Osteocyte (in vitro differentiated cells): ENCODE measurements around the gene PHIP. TPM values are rescaled to one million over a fixed set of nuclear protein-coding genes. Genes with fewer than 3 reads are reported as not detected.

Source experiments
- DNase-seq: peaks from one replicate; pipeline ENCODE4 v3.0.0; 2021; ENCODE audit warnings: mixed read lengths; ENCODE audit not compliant: unreplicated experiment; ENCODE audit errors: extremely low spot score
- H3K27ac Mint-ChIP-seq: one replicate; pipeline ENCODE4 v1.8.0; 2021; ENCODE audit warnings: mild to moderate bottlenecking, mixed read lengths; ENCODE audit not compliant: unreplicated experiment
- H3K27me3 Mint-ChIP-seq: one replicate; pipeline ENCODE4 v1.8.0; 2021; ENCODE audit warnings: mixed read lengths; ENCODE audit not compliant: unreplicated experiment
- H3K36me3 Mint-ChIP-seq: one replicate; pipeline ENCODE4 v1.8.0; 2021; ENCODE audit warnings: mixed read lengths; ENCODE audit not compliant: unreplicated experiment
- H3K4me1 Mint-ChIP-seq: one replicate; pipeline ENCODE4 v1.8.0; 2021; ENCODE audit warnings: mixed read lengths; ENCODE audit not compliant: unreplicated experiment
- H3K4me3 Mint-ChIP-seq: one replicate; pipeline ENCODE4 v1.8.0; 2021; ENCODE audit warnings: mild to moderate bottlenecking, moderate library complexity, mixed read lengths; ENCODE audit not compliant: unreplicated experiment
- H3K9me3 Mint-ChIP-seq: one replicate; pipeline ENCODE4 v1.8.0; 2021; ENCODE audit warnings: mixed read lengths; ENCODE audit not compliant: unreplicated experiment
- CTCF ChIP-seq: fragments of 200-600 bp; sonication (generic); IDR thresholded peaks from 2 replicates; pipeline ENCODE4 v1.5.0; 2021; ENCODE audit warnings: antibody characterized with exemption, mild to moderate bottlenecking, moderate library complexity
- total RNA-seq: library from RNA; stranded (reverse); gene quantifications from 2 replicates; pipeline ENCODE4 v1.2.1, GENCODE V29; 2021

Gene PHIP
- total RNA-seq, 1 donor from 2014 or later, result 22.1 TPM

DNA sequence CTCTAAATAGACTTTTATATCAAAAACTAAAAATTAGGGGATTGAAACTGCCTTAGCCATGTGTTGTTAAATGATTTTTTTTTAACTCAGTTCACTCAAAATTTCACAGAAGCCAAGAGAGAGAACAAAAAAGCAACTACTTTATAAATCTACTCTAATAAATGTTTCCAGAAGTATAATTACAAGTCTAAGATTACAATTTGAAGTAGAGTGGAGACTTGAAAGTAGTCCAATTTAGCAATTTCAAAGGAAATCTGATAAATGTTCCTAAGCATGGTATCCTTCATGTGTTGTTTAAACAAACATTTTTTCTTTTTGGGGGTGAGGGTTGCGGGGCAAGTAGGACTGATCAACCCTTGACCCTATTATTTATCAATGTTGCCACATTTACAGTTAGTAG is 72.6 kb downstream of the PHIP start:
- DNase-seq, result no peak
- Mint-ChIP-seq H3K27ac (no peak overlapping the region), H3K4me1 (peaks cover 16% of the 10 kb centered on the region), H3K36me3 (peaks cover 37% of the 10 kb centered on the region), H3K27me3 (no peaks in the 10 kb centered on the region), H3K9me3 (no peaks in the 10 kb centered on the region), H3K4me3 (no peak overlapping the region)
- no peak for TF ChIP-seq CTCF

- Mint-ChIP-seq H3K4me3 (no peak overlapping the region), H3K27ac (peak overlapping the region; percentile 23), H3K4me1 (peaks cover 16% of the 10 kb centered on the region), H3K9me3 (no peaks in the 10 kb centered on the region), H3K27me3 (no peaks in the 10 kb centered on the region), H3K36me3 (peaks cover 37% of the 10 kb centered on the region)
- no peak for DNase-seq
- TF ChIP-seq CTCF, result no peak
Observed at GRCh38 chr6:79005024-79005423, 73.0 kb downstream of the PHIP start.

GRCh38 chr6:79004239-79004638 is 73.8 kb downstream of the PHIP start:
- Mint-ChIP-seq H3K4me3 (no peak overlapping the region), H3K36me3 (peaks cover 34% of the 10 kb centered on the region), H3K27ac (no peak overlapping the region), H3K4me1 (peaks cover 16% of the 10 kb centered on the region), H3K9me3 (no peaks in the 10 kb centered on the region), H3K27me3 (no peaks in the 10 kb centered on the region)
- DNase-seq, result no peak
- no peak for TF ChIP-seq CTCF

GRCh38 chr6:79001415-79001814 is 76.6 kb downstream of the PHIP start:
- Mint-ChIP-seq H3K9me3 (peaks cover 4% of the 10 kb centered on the region), H3K4me1 (peaks cover 15% of the 10 kb centered on the region), H3K36me3 (peaks cover 52% of the 10 kb centered on the region), H3K27ac (no peak overlapping the region), H3K4me3 (no peak overlapping the region), H3K27me3 (no peaks in the 10 kb centered on the region)
- no peak for TF ChIP-seq CTCF
- DNase-seq, result no peak

DNA sequence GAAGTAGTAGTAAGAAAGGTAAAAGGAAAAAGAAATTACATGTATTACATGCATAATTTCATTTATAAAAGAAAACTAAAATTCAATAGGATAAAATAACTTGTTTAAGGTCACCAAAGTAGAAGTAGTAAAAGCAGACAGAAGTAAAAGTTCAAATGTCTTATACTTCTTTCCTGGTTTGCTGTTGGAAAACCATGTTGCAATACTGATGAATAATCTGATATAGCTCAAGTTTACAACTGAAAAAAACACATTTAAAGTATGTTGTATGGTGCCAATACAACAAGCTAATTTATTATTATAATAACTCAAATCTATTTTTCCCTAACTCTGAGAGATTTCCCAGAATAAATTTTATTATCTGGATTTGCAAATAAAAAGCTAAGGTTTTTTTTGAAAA is 78.3 kb downstream of the PHIP start:
- Mint-ChIP-seq H3K4me3 (no peak overlapping the region), H3K9me3 (peaks cover 7% of the 10 kb centered on the region), H3K36me3 (peaks cover 69% of the 10 kb centered on the region), H3K4me1 (no peaks in the 10 kb centered on the region), H3K27ac (no peak overlapping the region), H3K27me3 (no peaks in the 10 kb centered on the region)
- DNase-seq, result no peak
- no peak for TF ChIP-seq CTCF
